ENCODE measurements around the gene PPL.
"Not testable (repeated sequence)": the region's sequence is repeated elsewhere in the genome, so short reads cannot be mapped to it uniquely, and the experiment has no call there.

PPL gene

DNA sequence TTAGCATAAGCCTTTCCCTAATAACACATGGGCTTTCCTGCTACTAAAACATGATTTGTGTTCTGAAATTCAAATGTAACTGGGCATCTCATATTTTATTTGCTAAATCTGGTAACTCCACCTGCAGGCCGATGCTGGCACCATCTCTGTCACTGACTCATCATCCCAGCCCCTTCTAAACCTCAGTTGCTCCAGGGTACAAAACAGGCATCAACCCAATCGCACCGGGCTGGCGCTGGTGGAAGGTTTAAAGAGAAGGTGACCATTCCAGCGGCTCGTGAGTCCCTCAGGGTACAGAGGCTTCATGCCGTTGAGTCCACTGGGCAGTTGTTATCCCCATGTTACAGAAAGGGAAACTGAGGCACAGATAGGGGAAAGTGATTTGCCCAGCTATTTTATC is 27.1 kb downstream of the PPL start:
- DNase-seq: no peak

DNA sequence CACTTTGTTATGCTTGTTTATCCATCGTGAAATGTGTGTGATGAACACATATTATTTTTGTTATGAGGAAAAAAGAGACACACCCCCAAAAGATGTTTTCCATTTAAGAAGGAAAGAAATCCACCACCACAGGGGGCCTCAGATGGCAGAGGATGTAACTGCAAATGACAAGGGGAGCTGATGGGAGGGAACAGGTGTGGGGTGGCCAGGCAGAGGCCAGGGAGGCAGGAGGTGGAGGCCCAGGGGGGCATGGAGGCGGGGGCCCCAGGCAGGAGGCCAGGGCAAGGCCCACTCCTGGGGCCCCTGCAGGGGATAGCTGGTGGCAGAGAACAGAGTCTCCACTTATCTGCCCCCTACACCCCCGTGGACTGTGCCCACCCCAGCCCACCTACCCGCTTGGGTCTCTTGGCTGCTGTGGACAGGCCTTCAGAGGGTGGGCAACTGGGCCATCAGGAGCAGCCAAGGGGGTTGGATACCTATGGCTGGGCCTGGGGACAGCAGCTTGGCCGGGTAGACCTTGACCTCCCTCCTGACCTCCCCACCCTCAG is 28.0 kb downstream of the PPL start:
- DNase-seq: no peak

DNA sequence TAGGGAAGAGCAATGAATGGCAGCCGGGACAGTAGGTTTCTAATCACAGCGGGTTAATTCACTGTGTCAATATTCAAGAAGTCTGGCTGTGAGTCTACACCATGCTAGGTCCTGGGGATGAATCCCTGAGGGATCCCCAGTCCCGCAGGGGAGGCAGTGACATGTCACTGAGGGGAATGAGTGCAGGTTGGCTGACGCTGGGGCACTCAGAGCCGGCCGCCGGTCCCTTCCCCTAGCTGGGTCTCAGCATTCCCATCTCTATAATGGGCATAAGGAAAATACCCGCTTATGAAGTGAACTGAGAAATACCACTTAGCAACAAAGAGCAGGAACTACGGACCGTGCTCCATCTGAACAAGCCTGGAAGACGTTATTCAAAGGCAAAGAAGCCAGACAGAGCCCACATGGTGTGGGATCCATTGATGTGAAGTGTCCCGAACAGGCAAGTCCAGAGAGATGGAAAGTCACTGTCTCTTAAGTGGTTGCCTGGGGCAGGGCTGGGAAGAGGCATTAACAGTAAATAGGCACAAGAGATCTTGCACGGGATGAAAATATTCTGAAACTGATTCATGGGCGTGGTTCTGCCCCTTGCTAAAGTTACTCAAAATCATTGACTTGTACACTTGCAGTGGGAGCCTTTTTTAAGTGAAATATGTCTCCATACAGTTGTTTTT is 31.9 kb downstream of the PPL start:
- no peak for DNase-seq

DNA sequence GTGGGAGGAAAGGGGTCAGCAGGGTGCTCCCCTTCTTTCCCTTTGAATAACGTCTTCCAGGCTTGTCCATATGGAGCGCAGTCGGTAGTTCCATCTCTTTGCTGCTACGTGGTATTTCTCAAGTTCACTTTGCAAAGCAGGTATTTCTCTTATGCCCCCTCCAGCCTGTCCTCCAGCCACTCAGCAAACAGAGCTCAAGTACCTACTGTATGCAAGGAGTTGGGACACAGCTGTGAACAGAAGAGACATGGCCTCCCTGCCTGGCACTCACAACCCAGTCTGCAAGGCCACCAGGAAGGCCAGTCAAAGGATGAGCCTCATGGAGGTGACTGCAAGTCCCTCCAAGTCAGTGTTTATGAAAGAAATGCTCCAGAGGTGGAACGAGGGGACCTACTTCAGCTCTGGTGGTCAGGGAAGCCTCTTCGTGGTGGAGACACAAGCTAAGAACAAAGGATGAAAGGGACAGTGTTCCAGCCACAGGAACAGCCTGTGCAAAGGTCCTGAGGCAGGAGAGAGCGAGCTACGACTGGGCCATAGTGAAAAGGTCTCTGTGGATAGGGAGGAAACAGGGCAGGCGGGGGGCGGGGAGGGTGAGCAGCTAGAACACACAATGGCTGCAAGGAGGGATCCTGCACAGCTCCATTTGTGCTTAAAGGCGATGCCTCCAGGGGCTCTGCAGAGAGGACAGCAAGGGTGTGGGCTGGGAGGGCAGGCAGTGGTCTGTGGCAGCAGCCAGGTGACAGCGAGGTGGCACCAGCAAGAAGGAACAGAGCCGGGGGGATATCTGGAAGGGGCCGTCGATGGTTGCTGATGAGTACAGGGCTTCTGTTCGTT is 32.6 kb downstream of the PPL start:
- DNase-seq: no peak

DNA sequence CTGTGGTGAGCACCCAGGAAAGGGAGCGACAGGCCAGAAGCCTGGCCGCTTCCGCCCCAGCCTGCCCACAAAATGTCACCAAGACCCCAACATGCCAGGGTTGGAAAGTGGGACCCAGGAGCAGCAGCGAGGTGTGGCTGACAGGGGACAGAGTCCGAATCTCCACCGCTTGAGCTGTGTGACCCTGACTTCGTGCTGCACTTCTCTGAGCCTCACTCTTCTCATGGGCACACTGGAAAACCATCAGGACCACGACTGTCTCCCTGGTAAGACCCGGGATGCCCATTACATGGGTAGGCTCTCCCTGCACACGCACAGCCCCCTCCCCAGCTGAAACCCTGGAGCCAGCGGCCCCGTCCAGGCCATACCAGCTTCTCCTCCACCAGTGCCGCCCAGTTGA is 34.9 kb downstream of the PPL start:
- no peak for DNase-seq

DNA sequence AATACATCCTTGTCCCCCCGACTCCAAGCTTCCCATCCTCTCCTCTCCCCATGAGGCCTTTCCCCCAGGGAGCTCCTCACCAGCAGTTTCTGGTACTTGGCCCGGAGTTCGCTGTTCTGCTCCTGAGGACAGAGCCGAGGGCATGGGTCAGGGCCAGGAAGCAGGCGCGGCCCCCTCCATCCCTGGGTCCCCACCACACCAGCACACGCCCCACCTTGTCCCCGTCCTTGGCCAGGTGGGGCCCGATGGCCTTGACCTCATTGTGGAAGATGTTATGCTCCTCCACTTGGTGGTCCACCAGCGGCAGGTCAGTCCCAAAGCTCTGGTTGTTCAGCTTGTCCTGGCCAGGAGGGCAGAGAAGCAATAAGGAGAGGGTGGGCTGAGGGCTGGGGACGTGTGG is 36.2 kb downstream of the PPL start:
- DNase-seq: no peak

DNA sequence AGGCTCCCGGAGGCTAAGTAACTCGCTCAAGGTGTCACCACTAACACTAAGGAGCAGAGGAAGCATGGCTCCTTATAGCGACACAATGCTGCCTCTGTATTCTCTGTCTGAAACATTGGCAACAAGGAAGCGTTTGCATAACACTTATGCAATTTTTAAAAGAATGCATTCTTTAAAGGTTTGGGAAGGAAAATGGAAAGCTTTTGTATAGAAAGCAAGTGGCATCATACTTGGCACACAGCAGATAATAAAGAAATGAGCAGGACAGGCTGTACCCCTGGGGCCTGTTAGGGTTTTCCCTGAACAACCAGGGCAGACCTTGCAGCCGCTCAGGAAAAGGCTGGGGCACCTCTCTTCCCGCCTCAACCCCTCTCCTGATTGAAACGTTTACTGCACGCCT is 36.9 kb downstream of the PPL start:
- DNase-seq: no peak

DNA sequence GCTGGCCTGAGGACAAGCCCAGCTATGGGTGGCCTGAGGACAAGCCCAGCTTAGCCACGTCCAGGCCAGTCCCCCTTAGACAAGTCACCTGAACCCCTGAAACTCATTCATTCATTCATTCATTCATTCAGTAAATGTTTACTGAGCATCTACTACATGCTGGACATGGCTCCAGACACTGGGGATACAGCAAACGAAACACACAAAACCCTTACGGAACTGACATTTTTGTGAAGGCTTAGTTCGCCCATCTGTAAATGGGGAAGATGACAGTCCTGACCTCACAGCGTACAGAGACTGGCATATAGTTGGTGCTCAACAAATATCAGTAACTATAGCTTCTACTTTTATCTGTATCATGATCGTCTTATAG is 37.5 kb downstream of the PPL start:
- DNase-seq: no peak

DNA sequence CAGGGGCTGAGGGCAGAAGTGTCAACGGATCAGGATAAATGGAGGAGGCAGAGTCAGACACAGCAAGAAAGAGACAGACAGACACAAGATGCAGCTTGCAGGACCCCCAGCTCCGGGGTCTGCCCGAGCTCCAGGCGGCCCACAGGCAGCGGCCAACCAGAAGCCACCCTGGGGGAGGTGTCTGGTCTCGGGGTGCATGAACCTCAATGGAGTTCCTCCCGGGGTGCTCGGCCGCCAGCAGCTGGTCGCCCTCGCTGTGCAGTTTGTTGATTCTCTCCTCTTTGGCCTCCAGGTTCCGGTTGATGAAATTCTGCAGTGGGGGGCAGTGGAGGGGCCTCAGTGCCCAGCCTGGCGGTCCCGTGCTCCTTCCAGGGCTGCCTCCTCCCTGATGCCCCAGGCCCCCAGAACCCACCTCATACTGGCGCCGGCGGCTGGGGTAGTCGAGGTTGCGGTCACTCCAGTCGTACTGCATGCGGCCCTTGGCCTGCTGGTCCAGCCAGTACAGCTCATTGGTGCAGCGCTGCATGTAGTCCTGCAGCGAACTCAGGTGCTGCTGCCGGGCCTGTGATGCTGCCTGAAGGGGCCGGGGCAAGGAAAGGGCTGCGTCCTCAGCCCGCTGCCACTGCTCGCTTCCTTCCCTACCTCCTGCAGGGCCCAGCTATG is 38.0 kb downstream of the PPL start:
- no peak for DNase-seq

DNA sequence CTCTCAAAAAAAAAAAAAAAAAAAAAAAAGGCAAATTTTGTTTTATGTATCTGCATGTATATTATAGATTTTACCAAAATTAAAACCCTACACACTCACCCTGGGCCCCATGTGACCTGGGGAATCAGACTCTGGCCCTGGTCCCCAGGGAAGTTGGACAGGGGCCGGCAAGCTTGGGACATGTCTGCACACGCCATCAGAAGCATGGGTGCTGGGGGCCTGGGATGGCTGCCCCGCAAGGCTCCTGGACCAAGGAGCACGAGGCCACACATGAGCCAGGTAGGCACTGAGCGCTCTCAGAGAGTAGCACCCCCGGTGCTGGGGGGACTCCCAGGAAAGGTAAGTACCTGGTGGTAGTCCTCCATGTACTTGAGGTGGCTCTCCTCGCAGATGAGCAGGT is 39.6 kb downstream of the PPL start:
- no peak for DNase-seq

DNA sequence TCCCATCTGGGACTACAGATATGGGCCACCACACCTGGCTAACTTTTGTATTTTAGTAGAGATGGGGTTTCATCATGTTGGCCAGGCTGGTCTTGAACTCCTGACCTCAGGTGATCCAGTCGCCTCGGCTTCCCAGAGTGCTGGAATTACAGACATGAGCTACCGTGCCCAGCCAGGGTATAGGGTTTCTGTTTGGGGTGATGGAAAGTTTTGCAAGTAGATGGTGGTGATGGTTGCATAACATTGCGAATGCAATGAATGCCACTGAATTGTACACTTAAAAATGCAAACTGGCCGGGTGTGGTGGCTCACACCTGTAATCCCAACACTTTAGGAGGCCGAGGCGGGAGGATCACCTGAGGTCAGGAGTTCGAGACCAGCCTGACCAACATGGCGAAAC is 40.2 kb downstream of the PPL start:
- DNase-seq: not testable (repeated sequence)

DNA sequence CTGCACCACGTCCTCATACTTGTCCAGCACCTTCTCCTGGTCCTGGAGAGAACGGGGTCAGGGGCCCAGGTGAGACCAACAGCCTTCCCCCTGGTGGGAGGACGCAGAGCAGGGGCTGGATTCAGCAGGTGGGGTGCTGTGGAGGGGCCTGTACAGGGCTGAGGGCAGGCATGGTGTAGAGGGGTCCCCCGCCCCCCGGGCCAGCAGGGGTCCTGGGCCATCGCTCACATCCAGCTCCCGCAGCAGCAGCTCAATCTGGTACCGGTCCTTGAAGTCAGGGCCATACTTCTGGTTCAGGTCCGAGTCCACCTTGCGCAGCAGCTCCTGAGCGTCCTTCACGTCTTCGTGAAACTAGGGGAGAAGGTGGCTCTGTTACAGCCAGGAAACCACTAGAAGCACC is 41.6 kb downstream of the PPL start:
- DNase-seq: no peak

DNA sequence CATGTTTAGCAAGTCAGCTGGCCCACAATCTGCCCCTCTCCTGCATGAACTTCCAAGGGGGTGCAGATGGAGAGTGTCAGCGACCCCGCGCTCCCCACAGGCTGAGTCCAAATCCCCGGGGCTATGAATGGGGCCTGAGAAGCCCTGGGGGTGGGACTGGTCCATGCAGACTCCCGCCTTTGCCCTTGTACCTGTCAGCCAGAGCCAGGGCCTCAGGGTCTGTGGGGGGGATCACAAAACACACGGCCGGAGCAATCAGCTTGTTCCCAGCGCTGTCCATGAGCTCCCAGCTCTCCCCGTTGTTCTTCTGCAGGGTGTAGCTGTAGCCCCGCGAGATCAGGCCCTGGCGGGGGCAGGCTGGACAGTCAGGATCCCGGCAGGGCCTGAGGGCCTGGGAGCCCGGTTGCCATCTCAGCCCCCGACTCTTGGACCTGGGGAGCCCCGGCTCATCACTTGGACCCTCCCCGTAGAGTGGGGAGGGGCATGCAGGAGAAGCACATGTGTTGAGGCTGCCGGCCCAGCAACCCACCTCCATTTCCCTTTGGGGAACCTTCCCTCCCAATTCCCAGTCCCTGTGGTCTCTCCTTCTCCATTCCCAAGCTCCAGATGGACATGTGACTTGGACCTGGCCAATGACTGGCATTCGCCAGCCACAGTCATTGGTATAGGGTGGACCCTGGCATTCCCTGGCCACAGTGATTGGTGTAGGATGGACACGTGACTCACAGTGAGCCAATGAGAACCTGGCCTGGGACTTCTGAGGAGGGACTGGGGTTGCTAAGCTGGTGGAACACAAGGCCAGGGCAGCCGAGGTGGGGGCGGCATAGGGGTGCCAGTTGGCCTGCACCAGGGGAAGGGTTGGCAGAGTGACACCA is 42.4 kb downstream of the PPL start:
- DNase-seq: no peak

DNA sequence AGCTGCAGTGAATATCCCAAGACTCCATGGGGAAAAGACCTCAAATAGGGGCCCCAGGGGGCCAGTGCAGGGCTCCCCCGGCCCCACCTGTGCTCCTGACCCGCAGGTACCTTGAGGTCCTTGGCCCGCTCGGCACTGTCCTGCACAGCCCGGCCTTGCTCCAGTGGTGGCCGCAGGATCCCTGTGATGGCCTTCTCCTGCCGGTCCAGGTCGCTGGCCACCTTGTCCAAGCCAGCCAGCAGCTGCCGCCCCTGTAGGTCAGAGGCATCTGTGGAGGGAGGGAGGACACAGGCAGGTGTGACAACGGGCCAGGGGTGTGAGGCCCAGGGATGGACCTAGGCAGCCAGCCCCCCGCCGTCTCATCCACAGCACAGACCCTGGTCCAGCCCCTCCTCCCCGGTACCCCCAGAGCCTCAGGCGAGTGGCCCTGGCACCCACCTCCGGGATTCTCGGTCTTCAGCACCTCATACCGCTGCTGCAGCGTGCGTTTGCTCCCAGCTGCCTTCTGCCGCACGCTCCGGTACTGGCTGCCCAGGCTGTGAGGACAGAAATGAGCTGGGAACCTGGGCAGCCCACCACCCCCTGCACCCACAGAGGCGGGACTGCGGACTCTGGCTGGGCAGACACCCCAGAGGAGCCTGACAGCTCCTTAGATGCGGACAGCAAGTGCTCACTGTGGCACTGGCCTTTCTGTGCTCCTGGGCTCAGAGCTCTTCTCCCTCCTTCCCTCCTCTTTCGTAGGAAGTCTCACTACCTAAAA is 43.7 kb downstream of the PPL start:
- no peak for DNase-seq

DNA sequence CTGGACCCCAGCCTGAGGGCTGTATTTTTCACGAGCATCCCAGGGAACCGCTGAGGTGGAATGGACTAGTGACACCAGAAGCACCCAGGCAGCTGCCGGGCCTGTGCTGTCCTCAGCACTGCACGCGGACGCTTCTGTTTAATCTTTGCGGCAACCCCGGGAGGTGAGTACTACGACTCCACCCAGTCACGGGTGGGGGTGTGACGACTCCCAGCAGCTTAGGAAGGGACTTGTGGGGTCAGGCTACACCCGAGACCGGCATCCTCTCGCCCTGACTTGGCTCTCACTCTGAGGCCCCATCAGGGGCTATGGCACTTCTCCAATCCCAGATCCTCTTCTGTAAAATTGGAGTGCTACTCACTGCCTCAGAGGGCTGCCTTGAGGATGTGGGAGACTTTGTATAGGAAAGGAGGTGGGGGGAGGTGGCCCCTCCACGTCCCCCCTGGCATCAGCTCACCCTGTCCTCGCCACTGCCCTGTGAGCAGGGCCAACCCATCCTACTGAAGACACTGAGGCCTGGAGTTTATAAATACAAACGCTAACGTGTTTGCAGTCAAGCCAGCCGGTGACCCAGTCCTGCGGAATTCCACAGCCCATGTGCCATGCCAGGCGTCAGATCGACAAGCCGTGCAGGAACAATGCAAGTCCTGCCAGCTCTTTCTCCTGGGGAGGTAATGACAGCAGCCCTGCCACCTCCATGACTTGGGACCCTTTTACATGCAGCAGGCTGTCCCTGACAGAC is 44.4 kb downstream of the PPL start:
- DNase-seq: no peak

DNA sequence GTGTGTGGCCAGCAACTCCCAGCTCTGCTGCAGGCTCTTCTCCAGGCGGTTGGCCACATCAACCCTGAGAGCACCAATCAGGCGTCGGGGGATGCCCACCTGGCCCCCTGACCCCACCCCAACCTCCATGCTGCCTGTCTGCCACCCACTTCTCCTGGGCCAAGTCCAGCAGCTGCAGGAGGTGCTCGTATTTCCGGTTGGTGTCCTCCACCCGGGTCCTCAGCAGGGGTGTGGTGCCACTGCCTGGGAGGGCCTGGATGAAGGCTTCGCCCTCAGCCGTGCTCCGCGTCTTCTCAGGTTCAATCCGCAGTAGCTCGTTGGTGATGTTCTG is 45.1 kb downstream of the PPL start:
- no peak for DNase-seq

DNA sequence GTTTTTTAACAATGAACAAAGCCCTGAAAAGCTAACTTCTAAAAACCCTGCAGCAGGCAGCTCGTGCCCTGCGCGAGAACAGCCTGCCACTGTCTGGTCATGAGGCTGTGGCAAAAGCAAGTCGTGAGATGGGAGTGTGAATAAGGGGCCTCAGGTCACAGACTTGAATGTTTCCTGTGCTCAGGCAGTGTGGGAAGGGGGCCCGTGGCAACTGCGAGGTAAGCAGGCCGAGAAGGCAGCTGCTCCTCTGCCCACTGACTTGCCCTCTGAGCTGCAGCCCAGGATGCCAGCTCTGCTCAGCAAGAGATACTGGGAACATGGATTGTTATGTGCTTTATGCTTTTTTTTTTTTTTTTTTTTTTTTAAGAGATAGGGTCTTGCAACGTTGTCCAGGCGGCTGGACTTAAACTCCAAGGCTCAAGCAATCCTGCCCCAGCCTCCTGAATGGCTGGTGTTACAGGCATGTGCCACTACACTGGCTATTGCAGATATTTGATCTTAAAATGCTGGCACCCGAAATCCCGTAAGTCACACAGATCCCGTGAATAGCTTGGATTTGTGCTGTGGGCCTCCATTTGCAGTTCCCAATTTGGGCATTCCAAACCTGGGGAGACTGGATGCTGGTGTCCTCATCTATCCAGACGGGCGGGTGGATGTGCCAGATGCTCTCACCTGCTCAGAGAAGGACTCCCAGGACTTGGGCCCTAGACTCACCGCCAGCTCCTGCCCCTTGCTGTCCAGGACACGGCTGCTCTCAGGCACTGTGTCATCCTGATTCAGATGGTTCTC is 45.7 kb downstream of the PPL start:
- no peak for DNase-seq

DNA sequence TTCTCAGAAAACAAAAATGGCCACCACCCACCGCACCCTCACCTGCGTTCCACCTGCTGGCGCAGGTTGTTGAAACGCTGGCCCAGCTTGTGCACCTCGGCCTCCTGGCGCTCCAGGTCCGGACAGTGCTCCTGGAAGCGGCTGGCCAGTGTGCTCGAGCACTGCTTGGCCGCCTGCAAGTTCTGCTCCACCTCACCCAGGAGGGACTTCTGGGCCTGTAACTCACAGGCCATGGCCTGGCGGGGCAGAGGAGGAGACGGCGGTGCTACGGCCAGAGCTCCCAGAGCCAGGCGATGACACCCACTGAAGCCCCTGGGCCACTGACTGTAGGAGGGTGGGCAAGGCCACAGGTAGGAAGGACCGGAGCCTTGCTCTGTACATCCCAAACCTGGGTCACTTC is 46.3 kb downstream of the PPL start:
- no peak for DNase-seq

DNA sequence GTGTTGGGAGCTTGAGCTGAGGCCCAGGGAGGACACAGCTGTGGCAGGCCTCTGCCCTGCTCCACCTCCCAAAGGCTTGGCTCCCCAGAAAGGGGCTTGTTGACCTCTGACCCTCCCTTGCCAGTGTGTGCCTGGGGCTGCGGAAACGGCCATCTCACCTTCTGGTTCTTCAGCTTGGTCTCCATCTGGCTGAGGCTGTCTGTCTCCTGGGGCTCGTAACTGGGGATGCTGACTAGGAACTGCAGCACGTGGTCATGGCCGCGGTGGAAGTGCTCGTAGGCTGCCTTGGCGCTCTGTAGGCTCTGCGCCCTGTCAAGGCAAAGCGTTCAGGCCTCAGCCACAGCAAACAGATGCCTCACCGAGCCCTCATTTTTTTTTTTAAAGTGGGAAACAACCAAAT is 46.9 kb downstream of the PPL start:
- DNase-seq: no peak

DNA sequence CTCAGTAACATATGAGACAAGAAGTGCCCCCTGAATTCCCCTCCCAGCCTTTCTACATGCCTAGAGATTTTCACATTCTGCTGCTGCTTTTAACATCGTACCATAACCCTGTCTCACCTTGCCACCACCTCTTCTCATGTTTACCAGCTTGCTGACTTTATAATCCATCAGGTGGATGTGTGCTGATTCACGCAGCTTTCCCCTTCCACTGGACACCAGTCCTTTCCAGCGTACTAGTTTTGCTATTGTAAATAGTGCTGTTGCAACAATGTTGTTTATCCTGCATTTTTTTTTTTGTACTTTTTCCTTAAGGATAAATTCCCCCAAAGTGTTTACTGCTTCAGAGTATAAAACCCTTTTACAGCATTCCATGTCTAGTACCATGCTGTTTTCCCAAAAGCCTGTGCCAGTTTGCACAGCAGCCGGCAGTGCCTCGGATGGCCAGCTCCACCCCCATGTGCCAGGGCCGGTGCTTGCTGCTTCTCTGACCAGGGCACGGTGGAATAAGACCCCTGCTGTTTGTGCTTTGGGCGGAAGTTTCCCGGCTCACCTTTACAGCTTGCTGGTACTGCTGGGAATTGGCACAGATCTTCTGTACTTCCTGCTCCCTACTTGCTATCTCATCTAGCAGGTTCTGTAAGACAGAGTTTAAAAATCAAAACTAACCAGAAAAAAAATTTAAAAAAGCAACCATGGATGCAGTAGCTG is 48.4 kb downstream of the PPL start:
- DNase-seq: no peak
